Stimulated activated naive CD4-positive, alpha-beta T cell treated with Interleukin-2 at 50 U/mL for 16 hours (primary cell): ENCODE measurements around the gene SLC22A17.

Experiments
- DNase-seq: peaks from one replicate; lab custom pipeline; 2025; lab: John Stamatoyannopoulos, UW

Gene SLC22A17

DNA sequence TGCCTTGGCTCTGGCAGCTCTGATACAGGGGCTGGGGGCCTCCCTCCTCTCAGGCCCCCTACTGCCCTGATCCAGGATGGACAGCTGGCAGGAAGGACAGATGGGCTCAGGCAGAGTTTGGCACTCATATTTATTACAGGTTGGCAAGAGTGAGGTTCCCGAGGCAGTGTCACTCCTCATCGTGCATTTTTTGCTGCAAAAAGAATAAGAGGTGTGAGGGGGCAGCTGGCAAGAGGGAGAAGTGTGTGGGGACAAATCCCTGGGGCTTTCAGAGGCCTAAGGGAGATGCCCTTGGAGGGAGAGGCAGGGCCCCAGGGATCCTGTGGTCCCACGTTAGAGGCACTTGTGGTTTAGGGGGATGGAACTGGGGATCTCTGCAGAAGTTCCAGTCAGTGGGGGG, 29.2 kb upstream of the SLC22A17 start:
- DNase-seq, result no peak

DNA sequence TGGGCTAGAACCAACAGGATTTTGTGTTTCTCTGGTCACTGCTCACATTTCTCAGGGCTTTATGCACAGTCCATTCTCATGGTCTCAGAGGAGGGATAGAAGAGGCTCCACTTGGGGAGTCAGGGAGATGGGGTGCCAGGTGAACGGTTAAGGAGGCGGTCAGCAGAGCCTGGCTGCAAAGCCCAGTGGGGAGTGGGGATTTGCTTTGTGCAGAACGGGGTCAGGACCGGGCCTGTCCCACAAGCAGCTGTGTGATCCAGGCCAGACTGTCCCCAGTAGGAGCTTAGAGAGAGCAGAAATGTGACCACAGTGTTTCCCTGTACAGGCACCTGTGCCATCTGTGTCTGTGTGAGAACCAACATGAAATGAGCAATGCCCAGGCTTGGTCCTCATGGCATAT, 28.3 kb upstream of the SLC22A17 start:
- no peak for DNase-seq

DNA sequence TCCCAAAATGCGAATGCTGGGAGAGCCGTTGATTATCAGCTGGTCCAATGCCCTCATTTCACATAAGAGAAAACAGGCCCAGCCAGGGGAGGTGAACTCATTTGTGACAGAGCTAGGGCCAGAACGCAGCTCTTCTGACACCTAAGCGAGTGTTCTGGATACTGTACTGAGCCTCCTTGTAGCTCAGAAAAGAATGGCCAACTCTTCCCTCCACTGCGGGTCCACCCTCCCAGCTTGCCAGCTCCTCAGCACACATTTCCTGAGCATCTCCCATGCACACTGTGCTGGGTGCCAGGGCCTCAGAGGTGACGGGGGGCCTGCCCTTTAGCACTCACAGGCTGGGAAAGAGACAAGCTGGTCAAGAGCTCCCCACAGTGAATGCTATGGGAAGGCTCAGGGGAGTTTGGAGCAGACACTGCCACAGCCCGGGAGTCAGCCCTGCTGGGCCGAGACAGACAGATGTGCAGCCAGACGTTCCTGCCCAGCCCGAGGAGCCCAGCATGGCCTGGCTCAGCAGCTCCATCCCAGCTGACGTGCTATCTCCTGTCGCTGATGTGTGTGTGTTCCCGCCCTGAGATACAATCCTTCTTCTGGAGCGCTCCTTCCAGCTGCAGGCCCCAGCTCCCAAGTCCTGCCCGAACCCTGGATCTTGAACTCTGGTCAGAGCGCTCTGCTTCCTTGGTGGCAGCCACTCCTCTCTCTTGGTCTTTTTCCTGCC, 27.7 kb upstream of the SLC22A17 start:
- DNase-seq, result no peak

DNA sequence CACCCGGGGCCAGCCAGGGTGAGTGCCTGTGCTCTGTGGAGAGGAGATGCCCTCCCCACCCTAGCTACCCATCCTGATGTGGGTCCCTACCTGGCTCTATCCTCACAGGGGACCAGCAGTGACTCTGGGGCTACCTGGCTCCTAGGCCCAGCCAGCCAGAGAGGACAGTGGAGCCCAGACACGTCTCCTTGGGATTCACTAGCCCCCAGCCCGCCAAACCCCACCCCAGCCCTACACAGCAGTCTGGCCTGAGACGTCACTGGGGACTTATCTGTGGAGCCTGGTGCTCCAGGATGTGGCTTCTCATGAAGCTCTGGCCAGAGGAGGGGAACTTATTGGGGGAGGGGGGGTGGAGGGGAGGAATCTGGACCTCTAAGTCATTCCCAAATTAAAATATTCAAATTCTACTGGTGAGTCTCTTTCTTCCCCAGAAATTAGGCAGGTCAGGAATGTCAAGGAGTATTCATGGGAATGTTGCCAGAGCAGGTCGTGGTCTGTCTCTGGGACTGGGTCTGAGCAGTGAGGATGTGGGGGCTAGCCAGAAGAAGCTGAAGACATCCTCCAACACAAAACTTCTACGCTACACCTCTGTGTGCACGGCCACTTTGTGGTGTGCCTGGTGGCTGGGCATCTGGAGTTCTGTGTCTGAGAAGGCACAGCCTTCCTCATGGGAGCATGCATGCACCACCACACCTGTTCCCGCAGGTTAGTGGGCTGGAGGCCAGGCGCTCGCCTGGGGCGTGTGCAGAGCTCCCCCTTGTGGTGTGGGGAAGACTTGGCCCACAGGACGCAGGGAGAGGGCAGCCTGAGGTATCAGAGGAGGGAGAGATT, 26.9 kb upstream of the SLC22A17 start:
- peak; percentile 32 for DNase-seq

DNA sequence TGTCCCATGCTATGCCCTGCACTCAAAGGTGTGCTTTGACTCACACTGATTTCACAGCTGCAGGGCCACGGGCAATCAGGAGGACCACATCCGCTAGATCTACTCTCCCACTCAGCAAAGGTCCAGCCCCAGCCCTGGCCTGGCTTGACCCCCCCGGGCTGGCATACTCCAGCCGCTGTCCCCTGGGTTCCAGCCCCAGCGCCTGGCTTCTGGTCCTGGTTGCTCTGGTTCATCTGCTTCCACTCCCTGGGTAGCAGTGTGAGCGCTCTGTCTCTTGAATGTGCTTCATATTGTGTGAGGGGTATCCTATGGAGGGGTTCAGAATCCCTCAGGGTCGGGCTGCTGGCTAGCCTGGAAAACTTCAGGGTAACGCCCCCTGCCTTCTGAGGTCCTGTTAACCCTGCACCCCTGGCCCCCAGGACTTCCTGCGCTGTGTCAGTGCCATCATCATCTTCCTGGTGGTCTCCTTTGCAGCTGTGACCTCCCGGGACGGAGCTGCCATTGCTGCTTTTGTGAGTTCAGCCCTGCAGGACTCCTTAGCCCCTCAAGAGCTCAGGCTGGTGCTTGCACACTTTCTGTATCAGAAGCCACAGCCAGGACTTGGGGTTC, 26.0 kb upstream of the SLC22A17 start:
- no peak for DNase-seq

- no peak for DNase-seq
These were observed 25.2 kb upstream of the SLC22A17 start for GRCh38 chr14:23377573-23378563.

DNA sequence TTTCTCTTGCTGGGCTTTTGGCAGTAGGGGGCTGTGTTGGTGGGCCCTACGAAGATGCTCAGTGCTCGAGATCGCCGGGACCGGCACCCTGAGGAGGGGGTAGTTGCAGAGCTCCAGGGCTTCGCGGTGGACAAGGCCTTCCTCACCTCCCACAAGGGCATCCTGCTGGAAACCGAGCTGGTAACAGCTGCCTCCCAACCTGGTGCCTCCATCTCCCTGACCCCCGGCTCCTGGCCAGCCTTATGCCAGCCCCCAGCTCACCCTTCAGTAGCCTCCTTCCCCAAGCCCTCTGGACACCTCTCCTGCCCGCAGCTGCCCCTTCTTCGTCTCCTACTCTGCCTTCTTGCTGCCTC, 24.5 kb upstream of the SLC22A17 start:
- no peak for DNase-seq

GRCh38 chr14:23376482-23377197, 24.0 kb upstream of the SLC22A17 start, which contains the start of gene CMTM5:
Gene CMTM5, plus strand, starts transcription at chr14:23377046. Its CDS starts 206 bp downstream, at chr14:23377252.
- DNase-seq, result no peak

- no peak for DNase-seq
These were observed 23.0 kb upstream of the SLC22A17 start for GRCh38 chr14:23375527-23376251.

- no peak for DNase-seq
These were observed 20.4 kb upstream of the SLC22A17 start for GRCh38 chr14:23373041-23373440.

- no peak for DNase-seq
These were observed 19.8 kb upstream of the SLC22A17 start, which contains the start of gene IL25 for GRCh38 chr14:23372509-23372908. Gene IL25, plus strand, starts transcription at chr14:23372809.

- no peak for DNase-seq
These were observed 19.2 kb upstream of the SLC22A17 start for GRCh38 chr14:23371865-23372264.

- DNase-seq, result no peak
These were observed 17.5 kb upstream of the SLC22A17 start for GRCh38 chr14:23370221-23370620.

DNA sequence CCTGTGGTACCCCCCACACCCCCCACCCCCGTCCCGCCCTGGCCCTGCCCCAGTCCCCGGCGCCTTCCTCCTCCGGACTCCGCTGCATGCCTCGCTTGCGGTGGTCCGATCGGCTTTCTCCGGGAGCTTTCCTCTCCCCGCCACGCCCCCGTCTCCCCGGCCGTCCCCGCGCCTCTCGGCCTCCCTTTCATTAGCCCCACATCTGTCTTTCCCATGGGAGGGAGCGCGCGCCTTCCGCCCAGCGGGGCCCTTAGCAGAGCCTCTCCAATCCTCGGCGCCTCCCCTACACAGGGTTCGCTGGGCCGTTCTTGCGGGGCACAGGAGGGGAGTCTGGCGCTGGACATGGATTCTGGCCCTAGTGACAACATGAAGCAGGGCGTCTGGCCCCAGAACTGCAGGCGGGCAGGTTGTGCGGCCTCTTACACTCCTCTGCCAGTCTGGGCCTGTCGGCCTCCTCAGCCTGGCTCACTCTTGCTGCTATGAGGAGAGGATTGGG, 13.8 kb upstream of the SLC22A17 start:
- DNase-seq, result no peak

DNA sequence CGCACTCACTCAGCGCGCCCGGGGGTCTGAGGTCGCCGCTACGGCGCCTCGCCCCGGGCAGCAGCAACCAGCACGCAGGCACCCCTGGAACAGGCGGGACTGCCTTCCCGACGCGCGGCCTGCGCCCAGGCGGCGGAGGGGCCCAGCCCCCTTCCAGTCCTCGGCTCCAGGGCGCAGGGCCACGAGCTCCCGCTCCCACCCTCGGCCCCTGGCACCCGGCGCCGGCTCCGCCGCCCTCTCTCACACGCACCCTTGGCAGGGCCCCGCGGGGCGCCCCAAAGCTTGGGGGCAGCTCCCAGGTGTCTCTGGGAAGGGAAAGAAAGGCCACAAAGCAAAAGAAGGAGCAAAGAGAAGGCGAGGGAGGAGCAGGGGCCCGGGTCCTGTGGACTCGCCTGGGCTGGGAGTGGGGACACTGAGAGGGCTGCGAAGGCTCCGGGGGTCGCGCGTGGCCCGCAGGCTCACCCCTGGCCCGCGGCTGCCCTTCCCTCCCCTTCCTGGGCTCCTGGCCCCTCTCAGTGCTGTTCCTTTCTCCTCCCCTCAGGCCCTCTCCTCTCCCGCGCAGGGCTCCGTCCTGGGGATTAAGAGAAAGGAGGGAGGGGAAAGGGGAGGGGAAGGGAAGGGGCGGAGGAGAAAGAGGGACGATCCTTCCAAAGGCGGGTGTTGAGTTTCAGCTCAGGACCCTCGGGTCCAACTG, 13.2 kb upstream of the SLC22A17 start:
- DNase-seq, result no peak

- DNase-seq, result no peak
These were observed 12.5 kb upstream of the SLC22A17 start, which contains the start of gene EFS for GRCh38 chr14:23365036-23365731. Gene EFS, minus strand, starts transcription at chr14:23365172. Its CDS starts 147 bp downstream, at chr14:23365025.

DNA sequence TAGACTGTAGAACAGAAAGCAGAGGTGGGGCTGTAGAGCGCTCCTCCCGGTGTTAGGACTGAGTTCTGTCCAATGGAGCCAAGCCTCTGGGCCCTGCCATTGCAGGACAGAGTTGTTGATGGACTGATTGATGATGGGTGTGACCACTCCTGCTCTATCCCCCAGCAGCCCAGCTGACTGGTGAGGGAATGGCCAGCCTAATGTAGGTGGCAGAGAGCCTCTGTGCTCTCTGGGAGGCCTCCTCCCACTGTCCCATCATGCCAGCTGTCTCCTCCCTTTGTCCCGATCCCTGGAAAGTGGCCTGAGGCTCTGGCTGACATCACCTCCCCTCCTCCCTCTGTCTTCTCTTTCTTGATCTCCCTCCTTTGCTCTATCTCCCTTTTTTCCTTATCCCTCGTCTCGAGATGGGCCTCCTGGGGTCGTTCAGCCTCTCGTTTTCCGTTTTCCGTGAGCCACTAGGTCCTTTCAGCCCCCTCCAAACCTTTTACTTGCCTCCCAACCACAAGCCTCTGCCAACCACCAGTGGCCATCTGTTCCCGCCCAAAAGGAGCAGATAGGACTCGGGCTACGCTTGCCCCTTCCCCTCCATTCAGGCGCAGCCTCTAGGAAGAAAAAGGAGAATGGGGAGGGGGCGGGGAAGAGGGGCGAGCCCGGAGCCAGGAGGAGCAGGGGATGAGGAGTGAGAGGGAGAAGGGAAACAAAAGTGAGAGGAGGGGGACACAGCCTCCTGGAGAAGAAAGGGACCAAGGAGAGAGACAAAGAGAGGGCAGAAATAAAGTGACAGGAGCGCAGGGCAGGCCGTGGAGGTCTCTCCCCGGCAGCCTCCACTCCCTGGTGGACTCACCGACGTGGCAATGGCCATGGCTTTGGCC, 11.7 kb upstream of the SLC22A17 start:
- DNase-seq, result no peak

DNA sequence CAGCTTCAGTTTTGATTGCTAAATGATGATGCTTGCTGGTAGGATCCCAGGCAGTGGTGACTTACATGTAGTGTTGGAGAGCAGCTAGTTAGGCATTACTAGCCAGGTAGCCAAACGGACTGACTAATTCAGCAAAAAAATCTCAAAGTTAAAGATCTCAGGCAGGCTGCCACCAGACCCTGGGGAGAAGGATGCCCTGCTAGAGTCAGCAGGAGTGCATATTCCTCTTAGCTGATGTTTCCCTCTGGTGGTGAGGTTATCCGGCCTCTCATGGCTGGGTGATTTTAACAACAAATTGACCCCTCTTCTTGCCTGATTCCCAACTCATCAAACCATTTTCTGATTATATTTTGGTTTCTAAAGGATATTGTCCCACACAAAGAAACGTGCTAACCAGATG, 9.5 kb upstream of the SLC22A17 start:
- DNase-seq, result no peak
